Right lobe of liver (tissue), 4 donors: ENCODE measurements around the gene MTM1.

Experiments used
- POLR2A ChIP-seq: fragments of 450-650 bp; IDR thresholded peaks from one replicate; pipeline ENCODE4 v1.6.1; 2017; ENCODE audit warnings: antibody characterized with exemption, mild to moderate bottlenecking
- TF ChIP-seq, protein P1 (sequence below), 4 donors: fragments of 200-600 bp in 3 of 4; fragments of 450-650 bp in 1 of 4; IDR thresholded peaks; one replicate each; pipeline versions ENCODE4 v1.5.1 to v1.8.0; 2016 to 2022; ENCODE audit warnings: antibody characterized with exemption in 4 of 4, mild to moderate bottlenecking in 2 of 4
- donor health status: DM: no; HTN: no; CAD: no.
- donor health status: DM: no; HTN: no; CAD: no.
- donor health status: DM: no; HTN: yes; CAD: no.

DNA sequence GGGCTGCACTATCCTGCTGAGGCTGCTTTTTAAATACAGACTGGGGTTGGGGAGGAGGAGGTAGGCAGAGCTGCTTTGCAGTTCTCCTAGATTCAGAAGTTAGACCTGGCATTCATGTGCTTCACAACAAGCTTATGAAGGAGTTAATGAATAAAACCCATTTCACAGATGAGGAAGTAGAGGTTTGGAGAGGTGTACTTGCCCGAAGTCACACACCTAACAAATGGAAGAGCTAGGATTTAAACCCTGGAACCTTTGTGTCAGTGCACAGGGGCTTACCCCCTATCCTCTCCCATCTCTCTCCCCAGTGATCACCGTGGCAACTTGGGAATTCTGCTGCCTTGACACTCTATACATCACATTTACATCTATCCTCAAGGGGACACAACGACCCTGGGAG lies 3.6 kb upstream of the MTM1 start:
- no peak for TF ChIP-seq POLR2A
- TF ChIP-seq, protein P1, sequence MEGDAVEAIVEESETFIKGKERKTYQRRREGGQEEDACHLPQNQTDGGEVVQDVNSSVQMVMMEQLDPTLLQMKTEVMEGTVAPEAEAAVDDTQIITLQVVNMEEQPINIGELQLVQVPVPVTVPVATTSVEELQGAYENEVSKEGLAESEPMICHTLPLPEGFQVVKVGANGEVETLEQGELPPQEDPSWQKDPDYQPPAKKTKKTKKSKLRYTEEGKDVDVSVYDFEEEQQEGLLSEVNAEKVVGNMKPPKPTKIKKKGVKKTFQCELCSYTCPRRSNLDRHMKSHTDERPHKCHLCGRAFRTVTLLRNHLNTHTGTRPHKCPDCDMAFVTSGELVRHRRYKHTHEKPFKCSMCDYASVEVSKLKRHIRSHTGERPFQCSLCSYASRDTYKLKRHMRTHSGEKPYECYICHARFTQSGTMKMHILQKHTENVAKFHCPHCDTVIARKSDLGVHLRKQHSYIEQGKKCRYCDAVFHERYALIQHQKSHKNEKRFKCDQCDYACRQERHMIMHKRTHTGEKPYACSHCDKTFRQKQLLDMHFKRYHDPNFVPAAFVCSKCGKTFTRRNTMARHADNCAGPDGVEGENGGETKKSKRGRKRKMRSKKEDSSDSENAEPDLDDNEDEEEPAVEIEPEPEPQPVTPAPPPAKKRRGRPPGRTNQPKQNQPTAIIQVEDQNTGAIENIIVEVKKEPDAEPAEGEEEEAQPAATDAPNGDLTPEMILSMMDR (IDR thresholded peaks at IDR 0.05), result no peak
